ENCODE measurements around the gene UGT1A1.

Gene UGT1A1

GRCh38 chr2:233761040-233761769 is 1.1 kb downstream of the UGT1A1 start:
- no peak for DNase-seq (ENCODE audit: low spot score)
- no peak for TF ChIP-seq CTCF (IDR thresholded peaks at IDR 0.05; ENCODE audit: extremely low read depth, insufficient read depth, missing control alignments)
- in situ Hi-C loops (cut with MboI; ENCODE audit: low pct_unique_long_range_greater_than_20kb, low sequenced_read_pairs, unreplicated experiment): no loop called here

- in situ Hi-C loops (cut with MboI; ENCODE audit: low pct_unique_long_range_greater_than_20kb, low sequenced_read_pairs, unreplicated experiment): no loop called here
- no peak for DNase-seq (ENCODE audit: low spot score)
- no peak for TF ChIP-seq CTCF (IDR thresholded peaks at IDR 0.05; ENCODE audit: extremely low read depth, insufficient read depth, missing control alignments)
Measured at GRCh38 chr2:233764264-233764663, 4.2 kb downstream of the UGT1A1 start.

GRCh38 chr2:233764761-233765160 is 4.7 kb downstream of the UGT1A1 start:
- in situ Hi-C loops (cut with MboI; ENCODE audit: low pct_unique_long_range_greater_than_20kb, low sequenced_read_pairs, unreplicated experiment): no loop called here
- no peak for DNase-seq (ENCODE audit: low spot score)
- no peak for TF ChIP-seq CTCF (IDR thresholded peaks at IDR 0.05; ENCODE audit: extremely low read depth, insufficient read depth, missing control alignments)

- in situ Hi-C loops (cut with MboI; ENCODE audit: low pct_unique_long_range_greater_than_20kb, low sequenced_read_pairs, unreplicated experiment): no loop called here
- no peak for TF ChIP-seq CTCF (IDR thresholded peaks at IDR 0.05; ENCODE audit: extremely low read depth, insufficient read depth, missing control alignments)
- no peak for DNase-seq (ENCODE audit: low spot score)
Measured at GRCh38 chr2:233766416-233766815, 6.3 kb downstream of the UGT1A1 start.

- TF ChIP-seq CTCF (IDR thresholded peaks at IDR 0.05; ENCODE audit: extremely low read depth, insufficient read depth, missing control alignments): no peak
- in situ Hi-C loops (cut with MboI; ENCODE audit: low pct_unique_long_range_greater_than_20kb, low sequenced_read_pairs, unreplicated experiment): no loop called here
- DNase-seq (ENCODE audit: low spot score): no peak
Measured at GRCh38 chr2:233768076-233768475, 8.0 kb downstream of the UGT1A1 start.

GRCh38 chr2:233769260-233769659 is 9.2 kb downstream of the UGT1A1 start:
- TF ChIP-seq CTCF (IDR thresholded peaks at IDR 0.05; ENCODE audit: extremely low read depth, insufficient read depth, missing control alignments): no peak
- in situ Hi-C loops (cut with MboI; ENCODE audit: low pct_unique_long_range_greater_than_20kb, low sequenced_read_pairs, unreplicated experiment): no loop called here
- DNase-seq (ENCODE audit: low spot score): no peak

All from GM13977 (cell line).